HepG2 (cell line): ENCODE measurements around the gene PHLDB1. TPM values are rescaled to one million over a fixed set of nuclear protein-coding genes. Genes with fewer than 3 reads are reported as not detected.

Source experiments
- CEBPB ChIP-seq: IDR thresholded peaks from 2 replicates; pipeline ENCODE4 v1.6.1; 2011; ENCODE audit warnings: low read depth, low read length, improper control_type of control experiment, borderline replicate concordance
- FOXK1 ChIP-seq: sonication (generic); formaldehyde crosslinking; IDR thresholded peaks from 2 replicates; pipeline ENCODE4 v1.4.0; 2020; ENCODE audit warnings: low read depth, missing genetic modification reagents, borderline replicate concordance
- FOXM1 ChIP-seq: sonication (generic); formaldehyde crosslinking; IDR thresholded peaks from 2 replicates; pipeline ENCODE4 v1.5.0; 2020; ENCODE audit warnings: missing genetic modification reagents
- FOXO1 ChIP-seq: sonication (generic); formaldehyde crosslinking; IDR thresholded peaks from 2 replicates; pipeline ENCODE4 v1.4.0; 2020; ENCODE audit warnings: missing genetic modification reagents
- GATAD2A ChIP-seq: IDR thresholded peaks from 2 replicates; pipeline ENCODE4 v1.6.1; 2016
- HMGA1 ChIP-seq: sonication (generic); formaldehyde crosslinking; conservative IDR thresholded peaks from 2 replicates; pipeline ENCODE4 v1.4.0; 2020; ENCODE audit warnings: missing genetic modification reagents
- JUN ChIP-seq: sonication (generic); formaldehyde crosslinking; IDR thresholded peaks from 2 replicates; pipeline ENCODE4 v1.4.0; 2020; ENCODE audit warnings: mild to moderate bottlenecking, missing genetic modification reagents
- KDM5A ChIP-seq: fragments of 200-600 bp; sonication (generic); IDR thresholded peaks from 2 replicates; pipeline ENCODE4 v1.7.0; 2018; ENCODE audit warnings: antibody characterized with exemption, mild to moderate bottlenecking, low read length, borderline replicate concordance
- MIER3 ChIP-seq: IDR thresholded peaks from 2 replicates; pipeline ENCODE4 v1.6.1; 2016; ENCODE audit warnings: missing compliant biosample characterization, borderline replicate concordance
- NFE2 ChIP-seq: sonication (generic); formaldehyde crosslinking; IDR thresholded peaks from 2 replicates; pipeline ENCODE4 v1.4.0; 2020; ENCODE audit warnings: missing genetic modification reagents
- REL ChIP-seq: sonication (generic); formaldehyde crosslinking; conservative IDR thresholded peaks from 2 replicates; pipeline ENCODE4 v1.8.0; 2022; ENCODE audit warnings: mild to moderate bottlenecking, missing genetic modification reagents, moderate library complexity
- REPIN1 ChIP-seq: sonication (generic); formaldehyde crosslinking; IDR thresholded peaks from 2 replicates; pipeline ENCODE4 v1.8.0; 2022; ENCODE audit warnings: missing genetic modification reagents, low read depth, mild to moderate bottlenecking, borderline replicate concordance
- RXRA ChIP-seq: sonication (generic); formaldehyde crosslinking; IDR thresholded peaks from 2 replicates; pipeline ENCODE4 v1.5.1; 2020; ENCODE audit warnings: missing genetic modification reagents
- THAP11 ChIP-seq: IDR thresholded peaks from 2 replicates; pipeline ENCODE4 v1.6.1; 2016; ENCODE audit warnings: missing biosample characterization, missing genetic modification reagents
- TP53 ChIP-seq: sonication (generic); formaldehyde crosslinking; conservative IDR thresholded peaks from 2 replicates; pipeline ENCODE4 v1.4.0; 2020; ENCODE audit warnings: missing genetic modification reagents
- YEATS2 ChIP-seq: sonication (generic); formaldehyde crosslinking; IDR thresholded peaks from 2 replicates; pipeline ENCODE4 v1.4.0; 2020; ENCODE audit warnings: missing genetic modification reagents, borderline replicate concordance
- ZFAT ChIP-seq: sonication (generic); formaldehyde crosslinking; conservative IDR thresholded peaks from 2 replicates; pipeline ENCODE4 v1.8.1; 2023; ENCODE audit warnings: missing genetic modification reagents, inconsistent platforms
- ZNF546 ChIP-seq: sonication (generic); formaldehyde crosslinking; conservative IDR thresholded peaks from 2 replicates; pipeline ENCODE4 v1.8.1; 2023; ENCODE audit warnings: mild to moderate bottlenecking, missing genetic modification reagents
- ZNF788 ChIP-seq: sonication (generic); formaldehyde crosslinking; IDR thresholded peaks from 2 replicates; pipeline ENCODE4 v1.5.0; 2020; ENCODE audit warnings: mild to moderate bottlenecking, missing genetic modification reagents, borderline replicate concordance
- polyA plus RNA-seq, 8 experiments: library from polyadenylated mRNA; depleted of rRNA in 3 of 8; stranded (reverse) in 7 of 8; unstranded in 1 of 8; fragments of >200 nt; fragmentation: Illumina TruSeq in 4 of 8; extraction: Trizol in 4 of 8; gene quantifications; 2 replicates each; pipeline versions ENCODE4 v1.2.1 to v1.2.3, GENCODE V29; 2011 to 2016; ENCODE audit warnings: low read depth in 4 of 8, missing spikeins in 1 of 8, mixed read lengths in 1 of 8; ENCODE audit not compliant: insufficient read depth in 1 of 8
- total RNA-seq, 5 experiments: library from RNA; depleted of rRNA; stranded (reverse); fragments of >200 nt; fragmentation: Illumina TruSeq; extraction: Trizol; gene quantifications; 2 replicates each; pipeline ENCODE4 v1.2.3, GENCODE V29; 2016; ENCODE audit warnings: low read depth in 1 of 5
- TF ChIP-seq, protein P1 (sequence below): sonication (generic); formaldehyde crosslinking; IDR thresholded peaks from 2 replicates; pipeline ENCODE4 v1.4.0; 2020; ENCODE audit warnings: missing genetic modification reagents
- TF ChIP-seq, protein P2 (sequence below): fragments of 450-650 bp; IDR thresholded peaks from 2 replicates; pipeline ENCODE4 v1.6.1; 2016
- TF ChIP-seq, protein P3 (sequence below): sonication (generic); formaldehyde crosslinking; IDR thresholded peaks from 2 replicates; pipeline ENCODE4 v1.4.0; 2020; ENCODE audit warnings: missing genetic modification reagents
- TF ChIP-seq, protein P4 (sequence below): sonication (generic); formaldehyde crosslinking; IDR thresholded peaks from 2 replicates; pipeline ENCODE4 v1.4.0; 2020; ENCODE audit warnings: missing genetic modification reagents, borderline replicate concordance

PHLDB1 gene
- total and polyA plus RNA-seq, 2 of the 13 experiments (the other 11 are each of a cell fraction or from before 2014, with no cell fraction given), result 13.8 to 14.2 TPM

DNA sequence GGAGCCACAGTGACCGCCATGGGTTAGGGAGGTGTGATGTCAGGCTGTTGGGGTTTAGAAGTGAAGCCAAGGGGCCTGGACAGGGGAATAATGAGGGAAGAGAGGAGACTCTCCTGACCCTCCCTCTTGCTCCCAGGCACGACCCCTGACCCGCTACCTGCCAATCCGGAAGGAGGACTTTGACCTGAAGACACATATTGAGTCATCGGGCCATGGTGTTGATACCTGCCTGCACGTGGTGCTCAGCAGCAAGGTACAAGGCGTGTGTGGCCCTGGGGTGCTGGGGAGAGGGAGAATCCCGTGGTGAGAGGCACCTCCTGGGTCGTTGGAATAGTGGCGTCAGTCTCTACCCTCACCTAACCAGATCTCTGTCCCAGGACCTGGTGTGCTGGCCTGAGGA lies 42.5 kb downstream of the PHLDB1 start (continued):
- TF ChIP-seq GATAD2A, result peak; percentile 39; the same call in 1 of the 2 replicates
- TF ChIP-seq, protein P1, sequence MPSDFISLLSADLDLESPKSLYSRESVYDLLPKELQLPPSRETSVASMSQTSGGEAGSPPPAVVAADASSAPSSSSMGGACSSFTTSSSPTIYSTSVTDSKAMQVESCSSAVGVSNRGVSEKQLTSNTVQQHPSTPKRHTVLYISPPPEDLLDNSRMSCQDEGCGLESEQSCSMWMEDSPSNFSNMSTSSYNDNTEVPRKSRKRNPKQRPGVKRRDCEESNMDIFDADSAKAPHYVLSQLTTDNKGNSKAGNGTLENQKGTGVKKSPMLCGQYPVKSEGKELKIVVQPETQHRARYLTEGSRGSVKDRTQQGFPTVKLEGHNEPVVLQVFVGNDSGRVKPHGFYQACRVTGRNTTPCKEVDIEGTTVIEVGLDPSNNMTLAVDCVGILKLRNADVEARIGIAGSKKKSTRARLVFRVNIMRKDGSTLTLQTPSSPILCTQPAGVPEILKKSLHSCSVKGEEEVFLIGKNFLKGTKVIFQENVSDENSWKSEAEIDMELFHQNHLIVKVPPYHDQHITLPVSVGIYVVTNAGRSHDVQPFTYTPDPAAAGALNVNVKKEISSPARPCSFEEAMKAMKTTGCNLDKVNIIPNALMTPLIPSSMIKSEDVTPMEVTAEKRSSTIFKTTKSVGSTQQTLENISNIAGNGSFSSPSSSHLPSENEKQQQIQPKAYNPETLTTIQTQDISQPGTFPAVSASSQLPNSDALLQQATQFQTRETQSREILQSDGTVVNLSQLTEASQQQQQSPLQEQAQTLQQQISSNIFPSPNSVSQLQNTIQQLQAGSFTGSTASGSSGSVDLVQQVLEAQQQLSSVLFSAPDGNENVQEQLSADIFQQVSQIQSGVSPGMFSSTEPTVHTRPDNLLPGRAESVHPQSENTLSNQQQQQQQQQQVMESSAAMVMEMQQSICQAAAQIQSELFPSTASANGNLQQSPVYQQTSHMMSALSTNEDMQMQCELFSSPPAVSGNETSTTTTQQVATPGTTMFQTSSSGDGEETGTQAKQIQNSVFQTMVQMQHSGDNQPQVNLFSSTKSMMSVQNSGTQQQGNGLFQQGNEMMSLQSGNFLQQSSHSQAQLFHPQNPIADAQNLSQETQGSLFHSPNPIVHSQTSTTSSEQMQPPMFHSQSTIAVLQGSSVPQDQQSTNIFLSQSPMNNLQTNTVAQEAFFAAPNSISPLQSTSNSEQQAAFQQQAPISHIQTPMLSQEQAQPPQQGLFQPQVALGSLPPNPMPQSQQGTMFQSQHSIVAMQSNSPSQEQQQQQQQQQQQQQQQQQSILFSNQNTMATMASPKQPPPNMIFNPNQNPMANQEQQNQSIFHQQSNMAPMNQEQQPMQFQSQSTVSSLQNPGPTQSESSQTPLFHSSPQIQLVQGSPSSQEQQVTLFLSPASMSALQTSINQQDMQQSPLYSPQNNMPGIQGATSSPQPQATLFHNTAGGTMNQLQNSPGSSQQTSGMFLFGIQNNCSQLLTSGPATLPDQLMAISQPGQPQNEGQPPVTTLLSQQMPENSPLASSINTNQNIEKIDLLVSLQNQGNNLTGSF (CRISPR knock-in tag), result no peak
- no peak for TF ChIP-seq REL (CRISPR knock-in tag)
- TF ChIP-seq ZNF546 (CRISPR knock-in tag), result no peak
- TF ChIP-seq TP53 (CRISPR knock-in tag), result no peak
- TF ChIP-seq, protein P2, sequence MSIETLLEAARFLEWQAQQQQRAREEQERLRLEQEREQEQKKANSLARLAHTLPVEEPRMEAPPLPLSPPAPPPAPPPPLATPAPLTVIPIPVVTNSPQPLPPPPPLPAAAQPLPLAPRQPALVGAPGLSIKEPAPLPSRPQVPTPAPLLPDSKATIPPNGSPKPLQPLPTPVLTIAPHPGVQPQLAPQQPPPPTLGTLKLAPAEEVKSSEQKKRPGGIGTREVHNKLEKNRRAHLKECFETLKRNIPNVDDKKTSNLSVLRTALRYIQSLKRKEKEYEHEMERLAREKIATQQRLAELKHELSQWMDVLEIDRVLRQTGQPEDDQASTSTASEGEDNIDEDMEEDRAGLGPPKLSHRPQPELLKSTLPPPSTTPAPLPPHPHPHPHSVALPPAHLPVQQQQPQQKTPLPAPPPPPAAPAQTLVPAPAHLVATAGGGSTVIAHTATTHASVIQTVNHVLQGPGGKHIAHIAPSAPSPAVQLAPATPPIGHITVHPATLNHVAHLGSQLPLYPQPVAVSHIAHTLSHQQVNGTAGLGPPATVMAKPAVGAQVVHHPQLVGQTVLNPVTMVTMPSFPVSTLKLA, result peak; percentile 80
- TF ChIP-seq FOXO1 (CRISPR knock-in tag), result peak; percentile 64; the same call in 1 of the 2 replicates
- peak; percentile 61; the same call in 1 of the 2 replicates for TF ChIP-seq JUN
- TF ChIP-seq YEATS2 (CRISPR knock-in tag), result no peak
- peak; percentile 13; the same call in 1 of the 2 replicates for TF ChIP-seq CEBPB
- no peak for TF ChIP-seq FOXM1 (CRISPR knock-in tag)
- TF ChIP-seq ZNF788, result 0 out of 2 replicates have a peak, but pooled peaks have one; percentile 34
- peak; percentile 67; the same call in 1 of the 2 replicates for TF ChIP-seq FOXK1
- TF ChIP-seq REPIN1 (CRISPR knock-in tag), result no peak
- TF ChIP-seq, protein P3, sequence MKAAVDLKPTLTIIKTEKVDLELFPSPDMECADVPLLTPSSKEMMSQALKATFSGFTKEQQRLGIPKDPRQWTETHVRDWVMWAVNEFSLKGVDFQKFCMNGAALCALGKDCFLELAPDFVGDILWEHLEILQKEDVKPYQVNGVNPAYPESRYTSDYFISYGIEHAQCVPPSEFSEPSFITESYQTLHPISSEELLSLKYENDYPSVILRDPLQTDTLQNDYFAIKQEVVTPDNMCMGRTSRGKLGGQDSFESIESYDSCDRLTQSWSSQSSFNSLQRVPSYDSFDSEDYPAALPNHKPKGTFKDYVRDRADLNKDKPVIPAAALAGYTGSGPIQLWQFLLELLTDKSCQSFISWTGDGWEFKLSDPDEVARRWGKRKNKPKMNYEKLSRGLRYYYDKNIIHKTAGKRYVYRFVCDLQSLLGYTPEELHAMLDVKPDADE (CRISPR knock-in tag), result no peak
- TF ChIP-seq MIER3, result peak; percentile 66; the same call in 1 of the 2 replicates
- TF ChIP-seq RXRA (CRISPR knock-in tag), result peak; percentile 78
- no peak for TF ChIP-seq KDM5A
- 0 out of 2 replicates have a peak, but pooled peaks have one; percentile 35 for TF ChIP-seq THAP11 (CRISPR knock-in tag)
- TF ChIP-seq HMGA1, result no peak
- TF ChIP-seq, protein P4, sequence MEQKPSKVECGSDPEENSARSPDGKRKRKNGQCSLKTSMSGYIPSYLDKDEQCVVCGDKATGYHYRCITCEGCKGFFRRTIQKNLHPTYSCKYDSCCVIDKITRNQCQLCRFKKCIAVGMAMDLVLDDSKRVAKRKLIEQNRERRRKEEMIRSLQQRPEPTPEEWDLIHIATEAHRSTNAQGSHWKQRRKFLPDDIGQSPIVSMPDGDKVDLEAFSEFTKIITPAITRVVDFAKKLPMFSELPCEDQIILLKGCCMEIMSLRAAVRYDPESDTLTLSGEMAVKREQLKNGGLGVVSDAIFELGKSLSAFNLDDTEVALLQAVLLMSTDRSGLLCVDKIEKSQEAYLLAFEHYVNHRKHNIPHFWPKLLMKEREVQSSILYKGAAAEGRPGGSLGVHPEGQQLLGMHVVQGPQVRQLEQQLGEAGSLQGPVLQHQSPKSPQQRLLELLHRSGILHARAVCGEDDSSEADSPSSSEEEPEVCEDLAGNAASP (CRISPR knock-in tag), result no peak
- no peak for TF ChIP-seq NFE2 (CRISPR knock-in tag)
- TF ChIP-seq ZFAT (CRISPR knock-in tag), result no peak
